CD4-positive, alpha-beta T cell treated with Interleukin-4 for 4 hours (primary cell): ENCODE measurements around the gene EYA2.
"Not testable (repeated sequence)": the region's sequence is repeated elsewhere in the genome, so short reads cannot be mapped to it uniquely, and the experiment has no call there.

Experiments
- DNase-seq: peaks from one replicate; pipeline ENCODE4 v3.0.0-alpha.2; 2020

Gene EYA2

GRCh38 chr20:46897328-46897880, 2.8 kb downstream of the EYA2 start:
- DNase-seq = no peak

GRCh38 chr20:46898423-46898822, 3.8 kb downstream of the EYA2 start:
- no peak for DNase-seq

- no peak for DNase-seq
Observed at GRCh38 chr20:46899621-46900020, 5.0 kb downstream of the EYA2 start.

GRCh38 chr20:46900086-46900485, 5.4 kb downstream of the EYA2 start:
- no peak for DNase-seq

GRCh38 chr20:46900826-46901225, 6.2 kb downstream of the EYA2 start:
- no peak for DNase-seq

- DNase-seq = no peak
Observed at GRCh38 chr20:46901638-46902037, 7.0 kb downstream of the EYA2 start.

- DNase-seq = no peak
Observed at GRCh38 chr20:46903256-46903655, 8.6 kb downstream of the EYA2 start.

GRCh38 chr20:46903937-46904336, 9.3 kb downstream of the EYA2 start:
- DNase-seq = no peak

GRCh38 chr20:46905364-46906125, 10.9 kb downstream of the EYA2 start:
- DNase-seq = no peak

GRCh38 chr20:46913329-46914044, 18.8 kb downstream of the EYA2 start:
- DNase-seq = no peak

GRCh38 chr20:46914789-46915379, 20.2 kb downstream of the EYA2 start:
- DNase-seq = no peak

- DNase-seq = no peak
Observed at GRCh38 chr20:46915575-46916257, 21.1 kb downstream of the EYA2 start.

- DNase-seq = no peak
Observed at GRCh38 chr20:46916258-46916603, 21.6 kb downstream of the EYA2 start.

- DNase-seq = no peak
Observed at GRCh38 chr20:46917155-46917554, 22.5 kb downstream of the EYA2 start.

- no peak for DNase-seq
Observed at GRCh38 chr20:46920114-46920513, 25.5 kb downstream of the EYA2 start.

GRCh38 chr20:46922841-46923240, 28.2 kb downstream of the EYA2 start:
- not testable (repeated sequence) for DNase-seq

GRCh38 chr20:46923550-46923949, 28.9 kb downstream of the EYA2 start:
- DNase-seq = no peak

- DNase-seq = no peak
Observed at GRCh38 chr20:46928580-46929132, 34.0 kb downstream of the EYA2 start.

GRCh38 chr20:46929902-46930301, 35.3 kb downstream of the EYA2 start:
- DNase-seq = no peak

GRCh38 chr20:46930640-46931339, 36.1 kb downstream of the EYA2 start:
- DNase-seq = no peak

- DNase-seq = no peak
Observed at GRCh38 chr20:46931699-46932098, 37.1 kb downstream of the EYA2 start.

- not testable (repeated sequence) for DNase-seq
Observed at GRCh38 chr20:46932439-46932838, 37.8 kb downstream of the EYA2 start.
